H1 (cell line): Measurements from ENCODE around the gene EIF4E2. TPM values are rescaled to one million over a fixed set of nuclear protein-coding genes. Genes with fewer than 3 reads are reported as not detected.

Source experiments
- RBBP5 ChIP-seq: IDR thresholded peaks from 2 replicates; pipeline ENCODE4 v1.7.1; 2012; ENCODE audit warnings: low read depth, mild to moderate bottlenecking, inconsistent platforms, low read length, moderate library complexity, borderline replicate concordance
- polyA plus RNA-seq, 7 experiments: library from polyadenylated mRNA; depleted of rRNA in 3 of 7; stranded (reverse) in 5 of 7; unstranded in 2 of 7; fragments of >200 nt in 5 of 7; fragments of 200-250 nt in 2 of 7; gene quantifications; 1 replicate in 5 of 7; 2 replicates in 1 of 7; 4 replicates in 1 of 7; pipeline versions ENCODE4 v1.2.1 to v1.2.3, GENCODE V29; 2011 to 2013; ENCODE audit warnings: missing spikeins in 2 of 7, mixed read lengths in 2 of 7
- total RNA-seq: library from RNA; stranded (reverse); fragmentation: NEBNext Ultra II Directional; extraction: Animal tissue kit (Norgen Biotek cat#: 25700); gene quantifications from 2 replicates; pipeline ENCODE4 v1.2.1, GENCODE V29; 2021

Gene EIF4E2
- total and polyA plus RNA-seq, 2 of the 8 experiments (the other 6 are each of a cell fraction or from before 2014, with no cell fraction given) = 39.4 to 114 TPM

DNA sequence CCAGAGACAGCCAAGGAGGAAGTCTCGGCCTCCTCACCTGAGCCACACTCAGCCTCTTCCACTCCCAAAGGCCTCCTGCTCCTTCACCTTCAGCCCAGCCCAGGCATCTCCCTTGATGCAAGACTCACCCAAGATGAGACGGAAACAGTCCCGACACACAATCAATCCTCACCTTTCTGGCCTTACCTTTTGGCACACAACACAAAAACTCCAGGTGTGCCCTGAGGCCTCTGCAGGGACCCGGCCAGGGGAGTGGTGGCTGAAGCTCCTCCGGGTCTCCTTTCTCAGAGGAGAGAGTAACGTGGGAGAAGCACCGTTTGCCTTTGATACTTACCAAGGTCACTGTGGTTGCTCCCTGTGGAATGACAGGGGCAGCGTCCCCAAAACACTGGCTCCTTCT is 59.1 kb downstream of the EIF4E2 start (continued):
- no peak for TF ChIP-seq RBBP5
